ENCODE data around the gene HOXC9. TPM values are rescaled to one million over a fixed set of nuclear protein-coding genes. Genes with fewer than 3 reads are reported as not detected.

HOXC9 gene
- total RNA-seq, 4 donors from 2014 or later: 1.5 to 7.8 (median 1.7) TPM; not detected in 1

GRCh38 chr12:53952335-53952694 is 47.6 kb upstream of the HOXC9 start:
- no peaks in the 10 kb centered on the region for H3K9me3 ChIP-seq
- no peaks in the 10 kb centered on the region for H3K4me1 ChIP-seq
- H3K27me3 ChIP-seq: peaks cover 31 to 77% of the 10 kb centered on the region in 2 donors
- no peak for TF ChIP-seq POLR2A (IDR thresholded peaks at IDR 0.05)
- TF ChIP-seq, protein P1, sequence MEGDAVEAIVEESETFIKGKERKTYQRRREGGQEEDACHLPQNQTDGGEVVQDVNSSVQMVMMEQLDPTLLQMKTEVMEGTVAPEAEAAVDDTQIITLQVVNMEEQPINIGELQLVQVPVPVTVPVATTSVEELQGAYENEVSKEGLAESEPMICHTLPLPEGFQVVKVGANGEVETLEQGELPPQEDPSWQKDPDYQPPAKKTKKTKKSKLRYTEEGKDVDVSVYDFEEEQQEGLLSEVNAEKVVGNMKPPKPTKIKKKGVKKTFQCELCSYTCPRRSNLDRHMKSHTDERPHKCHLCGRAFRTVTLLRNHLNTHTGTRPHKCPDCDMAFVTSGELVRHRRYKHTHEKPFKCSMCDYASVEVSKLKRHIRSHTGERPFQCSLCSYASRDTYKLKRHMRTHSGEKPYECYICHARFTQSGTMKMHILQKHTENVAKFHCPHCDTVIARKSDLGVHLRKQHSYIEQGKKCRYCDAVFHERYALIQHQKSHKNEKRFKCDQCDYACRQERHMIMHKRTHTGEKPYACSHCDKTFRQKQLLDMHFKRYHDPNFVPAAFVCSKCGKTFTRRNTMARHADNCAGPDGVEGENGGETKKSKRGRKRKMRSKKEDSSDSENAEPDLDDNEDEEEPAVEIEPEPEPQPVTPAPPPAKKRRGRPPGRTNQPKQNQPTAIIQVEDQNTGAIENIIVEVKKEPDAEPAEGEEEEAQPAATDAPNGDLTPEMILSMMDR (IDR thresholded peaks at IDR 0.05): no peak
- no peak overlapping the region for H3K4me3 ChIP-seq
- intact Hi-C loops (cut with DNase I; ENCODE audit: low total_unique reads): no loop called here
- H3K27ac ChIP-seq: no peak overlapping the region
- no peak for DNase-seq
- no peaks in the 10 kb centered on the region for H3K36me3 ChIP-seq

- H3K4me3 ChIP-seq: no peak overlapping the region
- TF ChIP-seq, protein P1 (IDR thresholded peaks at IDR 0.05): no peak
- TF ChIP-seq POLR2A (IDR thresholded peaks at IDR 0.05): no peak
- peak in 1 of 2 donors; percentile 13 for DNase-seq
- no peaks in the 10 kb centered on the region for H3K36me3 ChIP-seq
- H3K4me1 ChIP-seq: no peaks in the 10 kb centered on the region
- H3K27me3 ChIP-seq: peaks cover 31 to 84% of the 10 kb centered on the region in 2 donors
- H3K9me3 ChIP-seq: no peaks in the 10 kb centered on the region
- intact Hi-C loops (cut with DNase I; ENCODE audit: low total_unique reads): no loop called here
- no peak overlapping the region for H3K27ac ChIP-seq
Measured at GRCh38 chr12:53952871-53953734, 46.9 kb upstream of the HOXC9 start.

DNA sequence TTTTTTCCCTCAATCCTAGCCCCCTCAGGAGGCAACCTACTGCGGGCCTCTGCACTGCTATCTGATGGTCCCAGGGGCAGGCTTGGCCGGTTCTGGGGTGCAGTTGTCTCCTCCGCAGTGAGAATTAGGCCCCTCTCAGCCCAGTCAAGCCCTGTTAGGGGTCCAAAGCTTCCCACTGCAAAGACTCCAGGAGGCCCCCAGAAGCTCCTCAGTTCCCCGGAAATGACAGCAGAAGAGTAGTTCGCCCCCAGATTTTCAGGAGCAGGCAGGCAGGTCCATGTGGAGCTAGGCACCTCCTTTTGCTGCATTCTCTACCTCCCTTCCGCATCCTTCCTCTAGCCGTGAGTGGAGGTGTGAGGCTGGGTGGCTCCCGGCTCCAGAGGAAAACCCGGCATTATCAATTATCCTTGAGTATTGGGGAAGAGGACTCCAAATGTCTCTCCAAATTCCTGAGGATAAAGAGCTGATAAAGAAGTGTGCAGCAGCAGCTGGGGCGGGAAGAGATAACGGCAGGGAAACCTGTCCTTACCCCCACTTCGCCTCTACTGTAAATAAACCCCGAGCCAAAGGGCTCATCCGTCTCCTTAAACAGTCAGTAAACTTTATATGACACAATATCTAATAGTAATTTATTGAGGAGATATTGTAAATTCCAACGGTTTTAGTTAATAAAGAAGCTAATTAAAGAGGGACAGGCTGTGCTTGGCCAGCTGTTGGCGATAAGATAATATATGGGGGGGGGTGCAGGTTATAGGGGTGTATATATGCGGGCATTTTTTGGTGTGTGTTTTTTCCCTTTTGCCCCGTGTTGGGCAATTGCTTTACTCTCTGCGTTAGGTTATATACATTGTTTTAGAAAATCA is 45.9 kb upstream of the HOXC9 start:
- no peaks in the 10 kb centered on the region for H3K9me3 ChIP-seq
- H3K27ac ChIP-seq: no peak overlapping the region
- DNase-seq: no peak
- H3K36me3 ChIP-seq: no peaks in the 10 kb centered on the region
- H3K27me3 ChIP-seq: peaks cover 32 to 88% of the 10 kb centered on the region in 2 donors
- no peaks in the 10 kb centered on the region for H3K4me1 ChIP-seq
- intact Hi-C loops (cut with DNase I; ENCODE audit: low total_unique reads): no loop called here
- H3K4me3 ChIP-seq: no peak overlapping the region
- no peak for TF ChIP-seq POLR2A (IDR thresholded peaks at IDR 0.05)
- TF ChIP-seq, protein P1 (IDR thresholded peaks at IDR 0.05): no peak

- peak in 1 of 2 donors; percentile 11 for DNase-seq
- Histone ChIP-seq H3K27ac (no peak within 1 kb of the TSS), H3K4me3 (no peak within 1 kb of the TSS), H3K27me3 (peaks cover 38 to 87% of the 10 kb centered on the region in 2 donors), H3K36me3 (no peaks in the 10 kb centered on the region), H3K4me1 (no peaks in the 10 kb centered on the region), H3K9me3 (no peaks in the 10 kb centered on the region)
- no peak for TF ChIP-seq POLR2A (IDR thresholded peaks at IDR 0.05)
- TF ChIP-seq, protein P1 (IDR thresholded peaks at IDR 0.05): no peak
- intact Hi-C loops (cut with DNase I; ENCODE audit: low total_unique reads): no loop called here
Measured at GRCh38 chr12:53954694-53955035, 45.3 kb upstream of the HOXC9 start, which contains the start of gene HOXC12. HOXC12 (plus strand) TSS chr12:53954903; CDS start chr12:53954930, 27 bp downstream.
